Erythroblast (primary cell): ENCODE data around the gene PTPRN2.

Experiments
- DNase-seq, 2 experiments: peaks; one replicate each; lab custom pipeline; 2025; lab: John Stamatoyannopoulos, UW
- GATA1 ChIP-seq: IDR thresholded peaks from 2 replicates; pipeline ENCODE4 v1.6.1; 2011; ENCODE audit warnings: low read depth, mild to moderate bottlenecking, control low read depth, low read length, moderate library complexity
- POLR2A ChIP-seq: IDR thresholded peaks from 2 replicates; pipeline ENCODE4 v1.6.1; 2011; ENCODE audit warnings: mild to moderate bottlenecking, low read length

Gene PTPRN2

DNA sequence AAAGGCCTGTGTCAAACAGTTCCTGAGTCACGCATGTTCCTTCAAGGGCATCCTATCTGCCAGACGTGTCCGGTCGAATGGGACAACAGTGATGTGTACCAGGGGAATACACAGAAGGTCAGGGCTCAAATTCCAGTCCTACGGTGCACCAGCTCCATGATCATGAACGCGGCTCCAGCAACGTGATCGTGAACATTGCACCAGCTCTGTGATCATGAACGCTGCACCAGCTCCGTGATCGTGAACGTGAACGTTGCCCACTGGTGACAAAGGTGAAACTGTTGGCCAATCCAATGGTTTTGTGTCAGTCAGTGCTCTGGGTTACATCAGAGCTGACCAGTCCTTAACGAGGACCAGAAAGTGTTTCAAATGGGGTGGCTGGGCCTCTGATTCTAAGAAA, 4.3 kb upstream of the PTPRN2 start:
- no peak for DNase-seq
- TF ChIP-seq POLR2A: no peak
- TF ChIP-seq GATA1: no peak

GRCh38 chr7:158590181-158590530, 2.5 kb upstream of the PTPRN2 start:
- TF ChIP-seq POLR2A (no peak), GATA1 (no peak)
- no peak for DNase-seq

DNA sequence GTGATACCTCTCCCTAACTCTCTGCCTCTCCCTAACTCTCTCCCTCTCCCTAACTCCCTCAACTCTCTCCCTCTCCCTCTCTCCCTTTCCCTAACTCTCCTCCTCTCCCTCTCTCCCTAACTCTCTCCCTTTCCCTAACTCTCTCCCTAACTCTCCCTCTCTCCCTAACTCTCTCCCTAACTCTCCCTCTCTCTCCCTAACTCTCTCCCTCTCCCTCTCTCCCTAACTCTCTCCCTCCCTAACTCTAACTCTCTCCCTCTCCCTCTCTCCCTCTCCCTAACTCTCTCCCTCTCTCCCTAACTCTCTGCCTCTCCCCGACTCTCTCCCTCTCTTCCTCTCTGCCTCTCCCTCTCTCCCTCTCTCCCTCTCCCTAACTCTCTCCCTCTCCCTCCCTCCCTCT, 2.0 kb upstream of the PTPRN2 start:
- no peak for TF ChIP-seq GATA1
- TF ChIP-seq POLR2A: no peak
- no peak for DNase-seq

- no peak for DNase-seq
- no peak for TF ChIP-seq POLR2A
- no peak for TF ChIP-seq GATA1
Observed at GRCh38 chr7:158588878-158589442, 1.3 kb upstream of the PTPRN2 start.

GRCh38 chr7:158588085-158588877, 658 bp upstream of the PTPRN2 start:
- DNase-seq: no peak
- TF ChIP-seq POLR2A (no peak), GATA1 (no peak)

- TF ChIP-seq GATA1 (no peak), POLR2A (no peak)
- no peak for DNase-seq
Observed at GRCh38 chr7:158586499-158587161, 993 bp downstream of the PTPRN2 start.

DNA sequence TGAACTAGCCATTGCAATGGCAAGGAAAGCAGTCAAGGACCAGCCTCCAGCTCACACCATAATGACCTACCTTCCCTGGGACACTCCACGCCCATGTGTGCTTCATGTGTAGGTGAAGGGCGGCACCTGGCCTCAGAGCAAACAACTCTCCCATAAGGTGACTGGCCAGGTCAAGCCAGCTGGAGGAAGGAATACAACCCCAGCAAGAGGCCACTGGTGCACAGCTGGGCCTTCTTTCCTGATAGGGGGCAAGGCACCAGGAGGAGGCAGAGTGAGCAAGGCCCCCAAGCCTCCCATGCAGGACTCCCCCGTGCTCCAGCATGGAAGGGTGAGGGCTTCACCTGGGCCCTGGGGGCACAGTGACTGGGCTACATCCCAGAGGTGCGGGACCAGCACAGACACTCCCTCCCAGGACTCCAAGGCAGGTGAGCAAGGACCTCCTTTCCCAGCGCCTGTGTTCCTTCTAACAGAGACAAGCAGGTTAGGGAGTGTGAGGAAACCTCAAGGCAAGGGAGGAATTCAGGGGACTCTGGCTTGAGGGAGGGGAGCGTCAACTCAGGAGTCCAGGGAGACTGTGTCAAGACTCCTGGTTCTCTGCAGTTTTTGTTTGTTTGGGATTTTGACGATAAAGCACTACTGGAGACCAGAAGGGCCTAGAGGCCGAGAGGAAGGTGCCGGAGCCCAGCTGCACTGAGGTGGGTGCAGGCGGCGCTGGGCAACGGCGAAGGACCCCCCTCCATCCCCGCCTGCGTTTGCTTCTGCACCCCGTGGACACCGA, 1.7 kb downstream of the PTPRN2 start:
- DNase-seq: no peak
- TF ChIP-seq POLR2A (no peak), GATA1 (no peak)

- no peak for DNase-seq
- TF ChIP-seq GATA1 (no peak), POLR2A (no peak)
Observed at GRCh38 chr7:158584407-158584806, 3.2 kb downstream of the PTPRN2 start.

- DNase-seq: no peak
- TF ChIP-seq GATA1 (no peak), POLR2A (no peak)
Observed at GRCh38 chr7:158583810-158584209, 3.8 kb downstream of the PTPRN2 start.

- TF ChIP-seq POLR2A (no peak), GATA1 (no peak)
- DNase-seq: no peak
Observed at GRCh38 chr7:158583143-158583542, 4.5 kb downstream of the PTPRN2 start.

DNA sequence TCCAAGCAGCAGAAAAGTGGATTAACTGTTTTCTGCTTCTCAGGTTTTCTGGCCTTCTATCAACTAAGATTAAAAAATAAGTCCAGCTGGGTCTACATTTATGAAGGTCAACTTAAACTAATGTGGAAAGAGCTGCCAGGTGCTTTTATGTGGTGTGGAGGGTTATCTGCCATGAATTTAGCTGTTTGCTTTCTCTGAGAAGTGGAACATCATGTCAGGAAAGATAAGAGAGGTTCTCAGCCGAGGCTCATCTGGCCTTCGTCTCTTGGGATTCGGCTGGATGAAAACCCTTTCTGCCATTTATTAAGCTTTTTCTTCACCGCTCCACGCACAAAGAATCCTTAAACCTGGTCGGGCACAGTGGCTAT, 5.5 kb downstream of the PTPRN2 start:
- no peak for DNase-seq
- TF ChIP-seq POLR2A: no peak
- no peak for TF ChIP-seq GATA1

DNA sequence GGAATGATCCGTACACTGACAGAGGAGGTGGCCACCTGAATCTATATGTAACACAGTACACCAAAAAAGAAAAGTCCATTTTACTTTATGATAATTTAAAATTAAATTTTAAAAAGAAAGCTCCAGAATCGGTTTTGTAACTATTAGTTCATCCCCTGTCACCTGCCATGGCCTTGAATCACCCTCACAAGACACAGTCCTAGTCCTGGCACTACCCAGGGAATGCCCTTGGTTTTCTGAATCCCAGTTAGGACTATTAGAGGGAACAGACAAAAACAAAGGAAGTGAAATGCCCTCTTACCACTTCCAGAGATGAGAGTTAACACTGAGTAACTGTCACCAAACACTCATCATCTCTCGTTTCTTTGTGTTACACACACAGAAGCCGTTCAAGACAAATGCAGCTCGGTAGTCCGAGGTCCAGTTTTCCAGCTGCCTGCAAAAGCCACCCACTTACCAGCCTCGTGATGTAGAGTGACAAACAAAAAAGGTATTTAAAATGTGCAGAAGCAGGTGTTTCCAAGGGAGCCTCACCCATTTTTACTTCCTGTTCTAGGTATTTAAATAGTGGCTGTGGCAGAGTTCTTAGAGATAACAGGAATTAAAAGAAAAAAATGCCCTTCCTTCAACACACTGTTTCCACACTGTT, 6.1 kb downstream of the PTPRN2 start:
- no peak for DNase-seq
- TF ChIP-seq GATA1 (no peak), POLR2A (no peak)
